Esophagus squamous epithelium (tissue), 5 donors: ENCODE results near the gene GLRX3. TPM values are rescaled to one million over a fixed set of nuclear protein-coding genes. Genes with fewer than 3 reads are reported as not detected.

Experiments
- DNase-seq: peaks from one replicate; lab custom pipeline; 2025; lab: John Stamatoyannopoulos, UW
- H3K27ac ChIP-seq, 4 donors: fragments of 200-600 bp; sonication (generic); one replicate each; pipeline ENCODE4 v1.5.1; 2016 to 2019; ENCODE audit warnings: mild to moderate bottlenecking in 1 of 4
- H3K27me3 ChIP-seq, 4 donors: fragments of 200-600 bp; sonication (generic); 1 replicate in 3 of 4; 2 replicates in 1 of 4; pipeline versions ENCODE4 v1.5.1 to v1.6.0; 2017 to 2021; ENCODE audit warnings: antibody characterized with exemption in 1 of 4
- H3K36me3 ChIP-seq, 3 donors: fragments of 200-600 bp; sonication (generic); one replicate each; pipeline ENCODE4 v1.5.1; 2016 to 2019
- H3K4me1 ChIP-seq, 3 donors: fragments of 200-600 bp; sonication (generic); one replicate each; pipeline ENCODE4 v1.5.1; 2017 to 2019
- H3K4me3 ChIP-seq, 4 donors: fragments of 200-600 bp; sonication (generic); 1 replicate in 3 of 4; 2 replicates in 1 of 4; pipeline ENCODE4 v1.5.1; 2016 to 2019; ENCODE audit warnings: mild to moderate bottlenecking in 2 of 4, moderate library complexity in 1 of 4
- H3K9me3 ChIP-seq, 3 donors: fragments of 200-600 bp; sonication (generic); one replicate each; pipeline ENCODE4 v1.5.1; 2016 to 2019
- POLR2A ChIP-seq, 4 donors: fragments of 450-650 bp; IDR thresholded peaks; one replicate each; pipeline ENCODE4 v1.6.1; 2017; ENCODE audit warnings: antibody characterized with exemption in 4 of 4, mild to moderate bottlenecking in 4 of 4, moderate library complexity in 3 of 4
- WGBS, 2 donors: methylation state at CpG; one replicate each; pipeline ENCODE4 v1.1.5; 2018; 5-methylcytosine and 5-hydroxymethylcytosine counted together
- intact Hi-C: fragments of 100-400 bp; cut with DNase I; formaldehyde crosslinking; loops from one replicate; pipeline ENCODE4 v1.15.0; 2022
- total RNA-seq, 4 donors: library from RNA; depleted of rRNA; stranded (reverse); fragments of >200 nt; gene quantifications; one replicate each; pipeline ENCODE4 v1.1.0, GENCODE V29; 2016
- TF ChIP-seq, protein P1 (sequence below), 6 experiments: fragments of 450-650 bp in 4 of 6; fragments of 200-600 bp in 2 of 6; sonication (generic) in 2 of 6; IDR thresholded peaks; one replicate each; pipeline ENCODE4 v1.5.1; 2016 to 2019; ENCODE audit warnings: antibody characterized with exemption in 6 of 6, mild to moderate bottlenecking in 4 of 6, moderate library complexity in 4 of 6
- donor health status: DM: yes; HTN: yes; CAD: no.

GLRX3 gene
- total RNA-seq, 4 donors from 2014 or later: 48.5 to 115 (median 81.8) TPM

DNA sequence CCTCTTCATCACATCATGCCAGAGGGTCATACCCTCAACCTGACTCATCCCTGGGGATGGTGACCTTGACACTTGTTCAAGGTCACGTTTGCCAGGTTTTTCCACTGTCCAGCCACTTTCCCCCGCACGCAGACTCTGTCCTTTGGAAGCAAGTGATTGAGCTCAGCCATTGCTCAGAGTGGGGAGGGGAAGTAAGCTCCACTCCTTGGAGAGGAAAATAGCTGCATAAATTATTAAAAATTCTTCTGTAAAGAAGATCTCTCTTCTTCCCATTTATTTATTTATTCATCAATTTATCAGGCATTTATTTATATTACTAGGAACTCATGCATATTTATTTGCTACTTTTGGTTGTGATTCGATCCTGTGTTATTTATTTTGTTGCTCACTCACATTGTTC, 88.0 kb downstream of the GLRX3 start:
- intact Hi-C loops: no loop called here
- TF ChIP-seq, protein P1, sequence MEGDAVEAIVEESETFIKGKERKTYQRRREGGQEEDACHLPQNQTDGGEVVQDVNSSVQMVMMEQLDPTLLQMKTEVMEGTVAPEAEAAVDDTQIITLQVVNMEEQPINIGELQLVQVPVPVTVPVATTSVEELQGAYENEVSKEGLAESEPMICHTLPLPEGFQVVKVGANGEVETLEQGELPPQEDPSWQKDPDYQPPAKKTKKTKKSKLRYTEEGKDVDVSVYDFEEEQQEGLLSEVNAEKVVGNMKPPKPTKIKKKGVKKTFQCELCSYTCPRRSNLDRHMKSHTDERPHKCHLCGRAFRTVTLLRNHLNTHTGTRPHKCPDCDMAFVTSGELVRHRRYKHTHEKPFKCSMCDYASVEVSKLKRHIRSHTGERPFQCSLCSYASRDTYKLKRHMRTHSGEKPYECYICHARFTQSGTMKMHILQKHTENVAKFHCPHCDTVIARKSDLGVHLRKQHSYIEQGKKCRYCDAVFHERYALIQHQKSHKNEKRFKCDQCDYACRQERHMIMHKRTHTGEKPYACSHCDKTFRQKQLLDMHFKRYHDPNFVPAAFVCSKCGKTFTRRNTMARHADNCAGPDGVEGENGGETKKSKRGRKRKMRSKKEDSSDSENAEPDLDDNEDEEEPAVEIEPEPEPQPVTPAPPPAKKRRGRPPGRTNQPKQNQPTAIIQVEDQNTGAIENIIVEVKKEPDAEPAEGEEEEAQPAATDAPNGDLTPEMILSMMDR (IDR thresholded peaks at IDR 0.05): no peak
- no peak for TF ChIP-seq POLR2A (IDR thresholded peaks at IDR 0.05)
- Histone ChIP-seq H3K4me1 (no peaks in the 10 kb centered on the region), H3K9me3 (peaks cover 0 to 15% (median 0%) of the 10 kb centered on the region in 3 donors), H3K27me3 (no peaks in the 10 kb centered on the region), H3K4me3 (no peak overlapping the region), H3K36me3 (no peaks in the 10 kb centered on the region), H3K27ac (no peak overlapping the region)
- no peak for DNase-seq
- WGBS, 2 donors: 64 to 68% methylated on average over 4 of the region's 4 CpGs

DNA sequence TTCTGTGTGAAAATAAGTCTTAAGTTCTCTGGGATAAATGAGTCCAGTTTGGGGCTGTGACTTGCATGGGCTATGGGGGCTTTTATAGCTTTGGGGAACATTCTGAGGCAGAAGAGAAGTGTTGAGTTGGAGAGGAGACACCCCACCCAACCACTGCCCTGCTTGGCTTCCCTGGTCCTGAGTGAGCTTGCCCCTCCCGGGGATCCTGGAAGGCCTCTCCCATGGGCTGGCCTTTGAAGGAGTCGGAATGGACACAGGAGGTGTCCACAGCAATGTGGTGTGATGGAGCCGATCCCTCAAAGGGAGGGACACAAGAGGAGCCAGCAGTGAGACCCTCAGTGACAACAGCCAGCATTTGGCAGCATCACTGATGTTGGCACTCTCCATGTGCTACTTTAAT, 89.8 kb downstream of the GLRX3 start:
- intact Hi-C loops: no loop called here
- no peak for TF ChIP-seq POLR2A (IDR thresholded peaks at IDR 0.05)
- TF ChIP-seq, protein P1 (IDR thresholded peaks at IDR 0.05): no peak
- Histone ChIP-seq H3K9me3 (peaks cover 0 to 21% (median 0%) of the 10 kb centered on the region in 3 donors), H3K4me1 (no peaks in the 10 kb centered on the region), H3K4me3 (no peak overlapping the region), H3K27ac (no peak overlapping the region), H3K27me3 (no peaks in the 10 kb centered on the region), H3K36me3 (no peaks in the 10 kb centered on the region)
- 71 to 83% methylated on average over 2 to 3 of the region's 3 CpGs for WGBS, 2 donors
- DNase-seq: no peak

DNA sequence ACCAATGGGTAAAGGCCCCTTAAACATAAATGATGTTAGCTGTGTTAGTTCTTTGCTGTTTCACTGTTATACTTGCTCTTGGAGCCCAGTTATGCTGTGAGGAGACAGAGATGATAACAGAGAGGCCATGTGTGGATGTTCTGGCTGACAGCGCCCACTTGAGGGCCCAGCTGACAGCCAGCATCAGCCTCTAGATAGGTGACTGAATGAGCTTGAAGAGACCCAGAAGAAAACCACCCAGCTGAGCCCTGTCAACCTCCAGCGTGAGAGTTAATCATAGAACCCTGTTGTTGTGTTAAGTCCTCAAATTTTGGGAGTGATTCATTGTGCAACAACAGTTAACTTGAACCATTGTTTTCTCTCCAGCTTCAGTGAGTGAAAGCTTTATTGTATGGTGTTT, 91.7 kb downstream of the GLRX3 start:
- no peak for DNase-seq
- Histone ChIP-seq H3K4me1 (no peaks in the 10 kb centered on the region), H3K9me3 (peaks cover 0 to 21% (median 0%) of the 10 kb centered on the region in 3 donors), H3K4me3 (no peak overlapping the region), H3K27me3 (no peaks in the 10 kb centered on the region), H3K36me3 (no peaks in the 10 kb centered on the region), H3K27ac (no peak overlapping the region)
- TF ChIP-seq, protein P1 (IDR thresholded peaks at IDR 0.05): no peak
- TF ChIP-seq POLR2A (IDR thresholded peaks at IDR 0.05): no peak
- intact Hi-C loops: no loop called here
- 63 to 72% methylated on average over 2 of the region's 2 CpGs for WGBS, 2 donors

Other genes with a start within 250 kb of the GLRX3 start
- gene EBF3, start 172.1 kb upstream of the GLRX3 start, total RNA-seq: 1 to 10 TPM in 2 of 4 donors, under 1 TPM in 2; 0.42 to 2.9 (median 1.3) TPM
- gene C10orf143, start 25.6 kb upstream of the GLRX3 start, total RNA-seq: 1 to 10 TPM in 1 of 4 donors, under 1 TPM in 3; 0.44 to 4.0 (median 0.70) TPM